HepG2 (cell line): ENCODE data around the gene CCN6. TPM values are rescaled to one million over a fixed set of nuclear protein-coding genes. Genes with fewer than 3 reads are reported as not detected.
A peak's percentile ranks its signal among the peaks of the same experiment; 100 is the strongest.

Experiments
- CENPT ChIP-seq: sonication (generic); formaldehyde crosslinking; IDR thresholded peaks from 2 replicates; pipeline ENCODE4 v1.8.0; 2022; ENCODE audit warnings: low read depth, mild to moderate bottlenecking, moderate library complexity, missing genetic modification reagents
- CREBL2 ChIP-seq: sonication (generic); formaldehyde crosslinking; IDR thresholded peaks from 2 replicates; pipeline ENCODE4 v1.8.1; 2023; ENCODE audit warnings: missing genetic modification reagents, mild to moderate bottlenecking, borderline replicate concordance
- EZH2 ChIP-seq: conservative IDR thresholded peaks from 2 replicates; pipeline ENCODE4 v1.6.1; 2012; ENCODE audit warnings: mild to moderate bottlenecking, low read depth, low read length, moderate library complexity
- IRF2 ChIP-seq: IDR thresholded peaks from 2 replicates; pipeline ENCODE4 v1.6.1; 2018; ENCODE audit warnings: missing genetic modification reagents, missing compliant biosample characterization
- NR2F1 ChIP-seq, 2 experiments: fragments of 450-650 bp in 1 of 2; formaldehyde crosslinking in 1 of 2; IDR thresholded peaks; 2 replicates each; pipeline versions ENCODE4 v1.5.0 to v1.6.1; 2016 to 2020; ENCODE audit warnings: mild to moderate bottlenecking in 1 of 2, missing compliant biosample characterization in 1 of 2, missing genetic modification reagents in 1 of 2, moderate library complexity in 1 of 2
- NR2F6 ChIP-seq, 2 experiments: IDR thresholded peaks; 2 replicates each; pipeline ENCODE4 v1.6.1; 2016; ENCODE audit warnings: antibody characterized with exemption in 1 of 2, mild to moderate bottlenecking in 1 of 2
- PHF21A ChIP-seq: sonication (generic); formaldehyde crosslinking; IDR thresholded peaks from 2 replicates; pipeline ENCODE4 v1.5.0; 2020; ENCODE audit warnings: mild to moderate bottlenecking, missing genetic modification reagents
- RFX5 ChIP-seq: IDR thresholded peaks from 2 replicates; pipeline ENCODE4 v1.6.1; 2011; ENCODE audit warnings: low read depth, low read length, improper control_type of control experiment
- U2AF1 ChIP-seq: fragments of 200-400 bp; formaldehyde crosslinking; optimal IDR thresholded peaks from 2 replicates; pipeline ENCODE3; 2017; ENCODE audit warnings: mild to moderate bottlenecking, low read depth, low read length
- ZNF143 ChIP-seq: sonication (generic); formaldehyde crosslinking; IDR thresholded peaks from 2 replicates; pipeline ENCODE4 v1.4.0; 2020; ENCODE audit warnings: missing genetic modification reagents
- ZNF432 ChIP-seq: sonication (generic); formaldehyde crosslinking; IDR thresholded peaks from 2 replicates; pipeline ENCODE4 v1.5.0; 2020; ENCODE audit warnings: missing genetic modification reagents, mild to moderate bottlenecking, borderline replicate concordance
- ZNF550 ChIP-seq: sonication (generic); formaldehyde crosslinking; IDR thresholded peaks from 2 replicates; pipeline ENCODE4 v1.4.0; 2020; ENCODE audit warnings: mild to moderate bottlenecking, missing genetic modification reagents, borderline replicate concordance
- polyA plus RNA-seq, 8 experiments: library from polyadenylated mRNA; depleted of rRNA in 3 of 8; stranded (reverse) in 7 of 8; unstranded in 1 of 8; fragments of >200 nt; fragmentation: Illumina TruSeq in 4 of 8; extraction: Trizol in 4 of 8; gene quantifications; 2 replicates each; pipeline versions ENCODE4 v1.2.1 to v1.2.3, GENCODE V29; 2011 to 2016; ENCODE audit warnings: low read depth in 4 of 8, missing spikeins in 1 of 8, mixed read lengths in 1 of 8; ENCODE audit not compliant: insufficient read depth in 1 of 8
- total RNA-seq, 5 experiments: library from RNA; depleted of rRNA; stranded (reverse); fragments of >200 nt; fragmentation: Illumina TruSeq; extraction: Trizol; gene quantifications; 2 replicates each; pipeline ENCODE4 v1.2.3, GENCODE V29; 2016; ENCODE audit warnings: low read depth in 1 of 5
- TF ChIP-seq, protein P1 (sequence below): sonication (generic); formaldehyde crosslinking; IDR thresholded peaks from 2 replicates; pipeline ENCODE4 v1.5.1; 2020; ENCODE audit warnings: mild to moderate bottlenecking, missing genetic modification reagents, borderline replicate concordance
- TF ChIP-seq, protein P2 (sequence below): sonication (generic); formaldehyde crosslinking; conservative IDR thresholded peaks from 2 replicates; pipeline ENCODE4 v1.8.1; 2023; ENCODE audit warnings: missing genetic modification reagents
- TF ChIP-seq, protein P3 (sequence below): sonication (generic); formaldehyde crosslinking; IDR thresholded peaks from 2 replicates; pipeline ENCODE4 v1.5.0; 2020; ENCODE audit warnings: mild to moderate bottlenecking, missing genetic modification reagents
- TF ChIP-seq, protein P4 (sequence below): sonication (generic); formaldehyde crosslinking; IDR thresholded peaks from 2 replicates; pipeline ENCODE4 v1.4.0; 2020; ENCODE audit warnings: mild to moderate bottlenecking, missing genetic modification reagents

The CCN6 gene
- total and polyA plus RNA-seq, 2 of the 13 experiments (the other 11 are each of a cell fraction or from before 2014, with no cell fraction given): not detected

GRCh38 chr6:112018619-112019416 lies 35.1 kb upstream of the CCN6 start (continued):
- TF ChIP-seq RFX5: peak; percentile 51; the same call in 1 of the 2 replicates
- TF ChIP-seq, protein P1, sequence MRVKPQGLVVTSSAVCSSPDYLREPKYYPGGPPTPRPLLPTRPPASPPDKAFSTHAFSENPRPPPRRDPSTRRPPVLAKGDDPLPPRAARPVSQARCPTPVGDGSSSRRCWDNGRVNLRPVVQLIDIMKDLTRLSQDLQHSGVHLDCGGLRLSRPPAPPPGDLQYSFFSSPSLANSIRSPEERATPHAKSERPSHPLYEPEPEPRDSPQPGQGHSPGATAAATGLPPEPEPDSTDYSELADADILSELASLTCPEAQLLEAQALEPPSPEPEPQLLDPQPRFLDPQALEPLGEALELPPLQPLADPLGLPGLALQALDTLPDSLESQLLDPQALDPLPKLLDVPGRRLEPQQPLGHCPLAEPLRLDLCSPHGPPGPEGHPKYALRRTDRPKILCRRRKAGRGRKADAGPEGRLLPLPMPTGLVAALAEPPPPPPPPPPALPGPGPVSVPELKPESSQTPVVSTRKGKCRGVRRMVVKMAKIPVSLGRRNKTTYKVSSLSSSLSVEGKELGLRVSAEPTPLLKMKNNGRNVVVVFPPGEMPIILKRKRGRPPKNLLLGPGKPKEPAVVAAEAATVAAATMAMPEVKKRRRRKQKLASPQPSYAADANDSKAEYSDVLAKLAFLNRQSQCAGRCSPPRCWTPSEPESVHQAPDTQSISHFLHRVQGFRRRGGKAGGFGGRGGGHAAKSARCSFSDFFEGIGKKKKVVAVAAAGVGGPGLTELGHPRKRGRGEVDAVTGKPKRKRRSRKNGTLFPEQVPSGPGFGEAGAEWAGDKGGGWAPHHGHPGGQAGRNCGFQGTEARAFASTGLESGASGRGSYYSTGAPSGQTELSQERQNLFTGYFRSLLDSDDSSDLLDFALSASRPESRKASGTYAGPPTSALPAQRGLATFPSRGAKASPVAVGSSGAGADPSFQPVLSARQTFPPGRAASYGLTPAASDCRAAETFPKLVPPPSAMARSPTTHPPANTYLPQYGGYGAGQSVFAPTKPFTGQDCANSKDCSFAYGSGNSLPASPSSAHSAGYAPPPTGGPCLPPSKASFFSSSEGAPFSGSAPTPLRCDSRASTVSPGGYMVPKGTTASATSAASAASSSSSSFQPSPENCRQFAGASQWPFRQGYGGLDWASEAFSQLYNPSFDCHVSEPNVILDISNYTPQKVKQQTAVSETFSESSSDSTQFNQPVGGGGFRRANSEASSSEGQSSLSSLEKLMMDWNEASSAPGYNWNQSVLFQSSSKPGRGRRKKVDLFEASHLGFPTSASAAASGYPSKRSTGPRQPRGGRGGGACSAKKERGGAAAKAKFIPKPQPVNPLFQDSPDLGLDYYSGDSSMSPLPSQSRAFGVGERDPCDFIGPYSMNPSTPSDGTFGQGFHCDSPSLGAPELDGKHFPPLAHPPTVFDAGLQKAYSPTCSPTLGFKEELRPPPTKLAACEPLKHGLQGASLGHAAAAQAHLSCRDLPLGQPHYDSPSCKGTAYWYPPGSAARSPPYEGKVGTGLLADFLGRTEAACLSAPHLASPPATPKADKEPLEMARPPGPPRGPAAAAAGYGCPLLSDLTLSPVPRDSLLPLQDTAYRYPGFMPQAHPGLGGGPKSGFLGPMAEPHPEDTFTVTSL (CRISPR knock-in tag): peak; percentile 92; the same call in 1 of the 2 replicates
- TF ChIP-seq NR2F1 (CRISPR knock-in tag; IDR thresholded peaks at IDR 0.05): peak; percentile 86 to 95; a peak in 3 of 4 replicates
- TF ChIP-seq CREBL2 (CRISPR knock-in tag): no peak
- TF ChIP-seq IRF2: peak; percentile 49; the same call in 1 of the 2 replicates
- TF ChIP-seq, protein P2, sequence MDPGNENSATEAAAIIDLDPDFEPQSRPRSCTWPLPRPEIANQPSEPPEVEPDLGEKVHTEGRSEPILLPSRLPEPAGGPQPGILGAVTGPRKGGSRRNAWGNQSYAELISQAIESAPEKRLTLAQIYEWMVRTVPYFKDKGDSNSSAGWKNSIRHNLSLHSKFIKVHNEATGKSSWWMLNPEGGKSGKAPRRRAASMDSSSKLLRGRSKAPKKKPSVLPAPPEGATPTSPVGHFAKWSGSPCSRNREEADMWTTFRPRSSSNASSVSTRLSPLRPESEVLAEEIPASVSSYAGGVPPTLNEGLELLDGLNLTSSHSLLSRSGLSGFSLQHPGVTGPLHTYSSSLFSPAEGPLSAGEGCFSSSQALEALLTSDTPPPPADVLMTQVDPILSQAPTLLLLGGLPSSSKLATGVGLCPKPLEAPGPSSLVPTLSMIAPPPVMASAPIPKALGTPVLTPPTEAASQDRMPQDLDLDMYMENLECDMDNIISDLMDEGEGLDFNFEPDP: no peak
- TF ChIP-seq NR2F6 (IDR thresholded peaks at IDR 0.05): peak; percentile 97
- TF ChIP-seq NR2F6 (CRISPR knock-in tag; IDR thresholded peaks at IDR 0.05): peak; percentile 97
- no peak for TF ChIP-seq U2AF1
- TF ChIP-seq ZNF432: no peak
- TF ChIP-seq PHF21A (CRISPR knock-in tag): peak; percentile 73; the same call in 1 of the 2 replicates
- TF ChIP-seq, protein P3, sequence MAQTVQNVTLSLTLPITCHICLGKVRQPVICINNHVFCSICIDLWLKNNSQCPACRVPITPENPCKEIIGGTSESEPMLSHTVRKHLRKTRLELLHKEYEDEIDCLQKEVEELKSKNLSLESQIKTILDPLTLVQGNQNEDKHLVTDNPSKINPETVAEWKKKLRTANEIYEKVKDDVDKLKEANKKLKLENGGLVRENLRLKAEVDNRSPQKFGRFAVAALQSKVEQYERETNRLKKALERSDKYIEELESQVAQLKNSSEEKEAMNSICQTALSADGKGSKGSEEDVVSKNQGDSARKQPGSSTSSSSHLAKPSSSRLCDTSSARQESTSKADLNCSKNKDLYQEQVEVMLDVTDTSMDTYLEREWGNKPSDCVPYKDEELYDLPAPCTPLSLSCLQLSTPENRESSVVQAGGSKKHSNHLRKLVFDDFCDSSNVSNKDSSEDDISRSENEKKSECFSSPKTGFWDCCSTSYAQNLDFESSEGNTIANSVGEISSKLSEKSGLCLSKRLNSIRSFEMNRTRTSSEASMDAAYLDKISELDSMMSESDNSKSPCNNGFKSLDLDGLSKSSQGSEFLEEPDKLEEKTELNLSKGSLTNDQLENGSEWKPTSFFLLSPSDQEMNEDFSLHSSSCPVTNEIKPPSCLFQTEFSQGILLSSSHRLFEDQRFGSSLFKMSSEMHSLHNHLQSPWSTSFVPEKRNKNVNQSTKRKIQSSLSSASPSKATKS (CRISPR knock-in tag): no peak
- TF ChIP-seq, protein P4, sequence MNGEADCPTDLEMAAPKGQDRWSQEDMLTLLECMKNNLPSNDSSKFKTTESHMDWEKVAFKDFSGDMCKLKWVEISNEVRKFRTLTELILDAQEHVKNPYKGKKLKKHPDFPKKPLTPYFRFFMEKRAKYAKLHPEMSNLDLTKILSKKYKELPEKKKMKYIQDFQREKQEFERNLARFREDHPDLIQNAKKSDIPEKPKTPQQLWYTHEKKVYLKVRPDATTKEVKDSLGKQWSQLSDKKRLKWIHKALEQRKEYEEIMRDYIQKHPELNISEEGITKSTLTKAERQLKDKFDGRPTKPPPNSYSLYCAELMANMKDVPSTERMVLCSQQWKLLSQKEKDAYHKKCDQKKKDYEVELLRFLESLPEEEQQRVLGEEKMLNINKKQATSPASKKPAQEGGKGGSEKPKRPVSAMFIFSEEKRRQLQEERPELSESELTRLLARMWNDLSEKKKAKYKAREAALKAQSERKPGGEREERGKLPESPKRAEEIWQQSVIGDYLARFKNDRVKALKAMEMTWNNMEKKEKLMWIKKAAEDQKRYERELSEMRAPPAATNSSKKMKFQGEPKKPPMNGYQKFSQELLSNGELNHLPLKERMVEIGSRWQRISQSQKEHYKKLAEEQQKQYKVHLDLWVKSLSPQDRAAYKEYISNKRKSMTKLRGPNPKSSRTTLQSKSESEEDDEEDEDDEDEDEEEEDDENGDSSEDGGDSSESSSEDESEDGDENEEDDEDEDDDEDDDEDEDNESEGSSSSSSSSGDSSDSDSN (CRISPR knock-in tag): no peak
- no peak for TF ChIP-seq CENPT (CRISPR knock-in tag)
- TF ChIP-seq EZH2: no peak
- no peak for TF ChIP-seq ZNF143 (CRISPR knock-in tag)
- no peak for TF ChIP-seq ZNF550
